NOMO-1 treated with dmso at 0.1 percent for 144 hours (cell line): ENCODE measurements around the gene HTR4.
"Not testable (repeated sequence)": the region's sequence is repeated elsewhere in the genome, so short reads cannot be mapped to it uniquely, and the experiment has no call there.

Experiments used
- DNase-seq: peaks from one replicate; lab custom pipeline; 2025; ENCODE audit not compliant: unreplicated experiment; lab: John Stamatoyannopoulos, UW

Gene HTR4

GRCh38 chr5:148540647-148541046, 113.7 kb downstream of the HTR4 start:
- no peak for DNase-seq

GRCh38 chr5:148539851-148540250, 114.5 kb downstream of the HTR4 start:
- DNase-seq: no peak

- no peak for DNase-seq
These were observed 119.1 kb downstream of the HTR4 start for GRCh38 chr5:148535190-148535589.

GRCh38 chr5:148532969-148533670, 121.2 kb downstream of the HTR4 start:
- no peak for DNase-seq

- not testable (repeated sequence) for DNase-seq
These were observed 124.9 kb downstream of the HTR4 start for GRCh38 chr5:148529450-148529849.

- DNase-seq: no peak
These were observed 129.6 kb downstream of the HTR4 start for GRCh38 chr5:148524721-148525120.

- no peak for DNase-seq
These were observed 131.2 kb downstream of the HTR4 start for GRCh38 chr5:148523139-148523538.

- DNase-seq: no peak
These were observed 138.9 kb downstream of the HTR4 start for GRCh38 chr5:148515460-148515859.

GRCh38 chr5:148514344-148514743, 140.0 kb downstream of the HTR4 start:
- DNase-seq: no peak

GRCh38 chr5:148512498-148512897, 141.8 kb downstream of the HTR4 start:
- no peak for DNase-seq

GRCh38 chr5:148511810-148512347, 142.4 kb downstream of the HTR4 start:
- DNase-seq: no peak

- no peak for DNase-seq
These were observed 144.4 kb downstream of the HTR4 start for GRCh38 chr5:148509893-148510292.

- no peak for DNase-seq
These were observed 146.7 kb downstream of the HTR4 start for GRCh38 chr5:148507648-148508047.

GRCh38 chr5:148499452-148499851, 154.9 kb downstream of the HTR4 start:
- DNase-seq: no peak

GRCh38 chr5:148497757-148498156, 156.6 kb downstream of the HTR4 start:
- DNase-seq: no peak

GRCh38 chr5:148492351-148492750, 162.0 kb downstream of the HTR4 start:
- no peak for DNase-seq

- DNase-seq: no peak
These were observed 162.5 kb downstream of the HTR4 start for GRCh38 chr5:148491793-148492184.

GRCh38 chr5:148491015-148491792, 163.1 kb downstream of the HTR4 start:
- DNase-seq: no peak

GRCh38 chr5:148488757-148489156, 165.6 kb downstream of the HTR4 start:
- no peak for DNase-seq

GRCh38 chr5:148486456-148486855, 167.9 kb downstream of the HTR4 start:
- DNase-seq: no peak

- DNase-seq: no peak
These were observed 169.7 kb downstream of the HTR4 start for GRCh38 chr5:148484651-148485050.

GRCh38 chr5:148483750-148484149, 170.6 kb downstream of the HTR4 start:
- DNase-seq: no peak
